Measurements from ENCODE around the gene UBE2I. TPM values are rescaled to one million over a fixed set of nuclear protein-coding genes. Genes with fewer than 3 reads are reported as not detected.

The UBE2I gene
- total RNA-seq, 4 donors from 2014 or later, result 55.4 to 110 (median 58.5) TPM

DNA sequence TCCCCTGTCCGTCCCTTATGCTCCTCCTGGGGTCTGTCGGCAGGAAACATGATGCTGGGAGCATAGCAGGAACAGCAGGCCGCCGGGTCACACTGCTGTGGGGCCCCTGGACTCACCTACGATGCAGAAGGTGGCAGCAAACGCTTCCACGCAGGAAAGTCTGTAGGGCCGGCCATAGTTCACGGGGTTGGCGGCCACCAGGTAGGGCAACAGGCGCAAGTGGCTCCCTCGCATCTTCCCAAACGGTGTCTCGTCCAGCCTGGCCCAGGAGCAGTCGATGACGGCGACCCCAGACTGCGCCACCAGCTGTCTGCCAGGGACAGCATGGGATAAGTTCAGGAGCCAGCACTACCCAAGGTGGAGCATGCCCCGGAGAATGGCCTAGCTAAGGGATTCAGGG is 41.3 kb downstream of the UBE2I start:
- WGBS, 2 donors (ENCODE audit: low coverage in 1 of 2), result 83% methylated on average over 19 of the region's 19 CpGs; no CpG with 5 or more reads in 1 of the 2 donors
- no peak for DNase-seq
- TF ChIP-seq EP300 (IDR thresholded peaks at IDR 0.05; ENCODE audit: low read depth) (no peak), POLR2AphosphoS5 (IDR thresholded peaks at IDR 0.05) (no peak), POLR2A (IDR thresholded peaks at IDR 0.05) (no peak)
- TF ChIP-seq, protein P1, sequence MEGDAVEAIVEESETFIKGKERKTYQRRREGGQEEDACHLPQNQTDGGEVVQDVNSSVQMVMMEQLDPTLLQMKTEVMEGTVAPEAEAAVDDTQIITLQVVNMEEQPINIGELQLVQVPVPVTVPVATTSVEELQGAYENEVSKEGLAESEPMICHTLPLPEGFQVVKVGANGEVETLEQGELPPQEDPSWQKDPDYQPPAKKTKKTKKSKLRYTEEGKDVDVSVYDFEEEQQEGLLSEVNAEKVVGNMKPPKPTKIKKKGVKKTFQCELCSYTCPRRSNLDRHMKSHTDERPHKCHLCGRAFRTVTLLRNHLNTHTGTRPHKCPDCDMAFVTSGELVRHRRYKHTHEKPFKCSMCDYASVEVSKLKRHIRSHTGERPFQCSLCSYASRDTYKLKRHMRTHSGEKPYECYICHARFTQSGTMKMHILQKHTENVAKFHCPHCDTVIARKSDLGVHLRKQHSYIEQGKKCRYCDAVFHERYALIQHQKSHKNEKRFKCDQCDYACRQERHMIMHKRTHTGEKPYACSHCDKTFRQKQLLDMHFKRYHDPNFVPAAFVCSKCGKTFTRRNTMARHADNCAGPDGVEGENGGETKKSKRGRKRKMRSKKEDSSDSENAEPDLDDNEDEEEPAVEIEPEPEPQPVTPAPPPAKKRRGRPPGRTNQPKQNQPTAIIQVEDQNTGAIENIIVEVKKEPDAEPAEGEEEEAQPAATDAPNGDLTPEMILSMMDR (IDR thresholded peaks at IDR 0.05), result no peak
- Histone ChIP-seq H3K4me1 (peaks cover 12 to 29% (median 27%) of the 10 kb centered on the region in 4 donors), H3K27me3 (no peaks in the 10 kb centered on the region), H3K36me3 (no peaks in the 10 kb centered on the region), H3K27ac (no peak overlapping the region), H3K4me3 (peak overlapping the region in 3 of 4 donors; percentile 85 to 100 (median 99)), H3K9me3 (no peaks in the 10 kb centered on the region)
- intact Hi-C loops (cut with DNase I; ENCODE audit: low total_unique reads), result no loop called here
- in situ Hi-C loops (cut with MboI; ENCODE audit: low pct_ligation_motif_present in 1 of 4, low pct_unique_long_range_greater_than_20kb in 1 of 4, low sequenced_read_pairs in 3 of 4), result no loop called here

- no peak for DNase-seq
- Histone ChIP-seq H3K4me3 (peak overlapping the region; percentile 85 to 100 (median 98)), H3K27ac (peak overlapping the region; percentile 80 to 89 (median 84)), H3K4me1 (peaks cover 12 to 29% (median 27%) of the 10 kb centered on the region in 4 donors), H3K36me3 (no peaks in the 10 kb centered on the region), H3K27me3 (no peaks in the 10 kb centered on the region), H3K9me3 (no peaks in the 10 kb centered on the region)
- TF ChIP-seq, protein P1 (IDR thresholded peaks at IDR 0.05), result no peak
- TF ChIP-seq POLR2A (IDR thresholded peaks at IDR 0.05) (no peak), POLR2AphosphoS5 (IDR thresholded peaks at IDR 0.05) (no peak), EP300 (IDR thresholded peaks at IDR 0.05; ENCODE audit: low read depth) (no peak)
- WGBS, 2 donors (ENCODE audit: low coverage in 1 of 2), result 1% methylated on average over 21 of the region's 35 CpGs; no CpG with 5 or more reads in 1 of the 2 donors
- intact Hi-C loops (cut with DNase I; ENCODE audit: low total_unique reads), result no loop called here
- in situ Hi-C loops (cut with MboI; ENCODE audit: low pct_ligation_motif_present in 1 of 4, low pct_unique_long_range_greater_than_20kb in 1 of 4, low sequenced_read_pairs in 3 of 4), result no loop called here
These were observed 41.8 kb downstream of the UBE2I start for GRCh38 chr16:1351215-1351581.

DNA sequence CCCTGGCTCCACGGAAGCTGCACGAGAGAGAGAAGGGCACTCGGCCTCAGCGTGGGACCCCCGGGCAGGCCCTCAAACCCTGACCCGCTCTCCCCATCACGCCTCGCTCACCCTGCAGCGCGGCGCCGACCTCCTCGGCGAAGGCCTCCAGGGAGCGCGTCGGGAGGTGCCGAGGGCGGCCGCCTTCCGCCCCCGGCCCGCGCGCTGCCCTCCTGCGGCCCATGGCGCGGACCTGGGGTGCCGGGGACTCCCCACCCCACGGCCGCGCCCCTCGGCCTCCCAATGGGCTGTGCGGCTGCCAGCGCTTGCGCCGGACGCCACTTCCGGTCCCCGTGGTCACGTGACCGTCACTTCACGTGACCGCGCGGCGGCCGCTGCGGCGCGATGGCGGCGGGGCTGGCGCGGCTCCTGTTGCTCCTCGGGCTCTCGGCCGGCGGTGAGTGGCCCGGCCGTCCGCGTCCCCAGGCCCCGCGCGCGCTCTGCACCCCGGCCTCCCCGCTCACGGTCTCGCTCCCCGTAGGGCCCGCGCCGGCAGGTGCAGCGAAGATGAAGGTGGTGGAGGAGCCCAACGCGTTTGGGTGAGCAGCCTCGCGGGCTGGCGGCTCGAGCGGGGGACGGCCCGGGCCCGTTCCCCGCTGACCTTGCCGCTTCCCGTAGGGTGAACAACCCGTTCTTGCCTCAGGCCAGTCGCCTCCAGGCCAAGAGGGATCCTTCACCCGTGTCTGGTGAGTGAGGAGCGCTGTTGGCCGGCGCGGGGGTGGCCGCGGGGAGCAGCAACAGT is 42.3 kb downstream of the UBE2I start, which contains the start of the genes GNPTG and TSR3:
Gene GNPTG, plus strand, starts transcription at position 350 of the 781 bp plus-strand sequence. Its CDS starts 35 bp downstream, at position 385.
Gene TSR3, minus strand, starts transcription at position 297 of the 781 bp plus-strand sequence. Its CDS starts 74 bp downstream, at position 223.
- intact Hi-C loops (cut with DNase I; ENCODE audit: low total_unique reads), result no loop called here
- in situ Hi-C loops (cut with MboI; ENCODE audit: low pct_ligation_motif_present in 1 of 4, low pct_unique_long_range_greater_than_20kb in 1 of 4, low sequenced_read_pairs in 3 of 4), result no loop called here
- 1% methylated on average over 69 of the region's 98 CpGs; no CpG with 5 or more reads in 1 of the 2 donors for WGBS, 2 donors (ENCODE audit: low coverage in 1 of 2)

More for the DNA sequence above, 42.3 kb downstream of the UBE2I start, which contains the start of the genes GNPTG and TSR3:
- Histone ChIP-seq H3K27me3 (no peaks in the 10 kb centered on the region), H3K4me1 (peaks cover 12 to 29% (median 27%) of the 10 kb centered on the region in 4 donors), H3K9me3 (no peaks in the 10 kb centered on the region), H3K4me3 (peak within 1 kb of the TSS; percentile 85 to 100 (median 98)), H3K36me3 (no peaks in the 10 kb centered on the region), H3K27ac (peak within 1 kb of the TSS; percentile 80 to 89 (median 84))
- TF ChIP-seq, protein P1 (IDR thresholded peaks at IDR 0.05), result no peak
- peak; percentile 89 to 94 (median 93) for TF ChIP-seq POLR2AphosphoS5 (IDR thresholded peaks at IDR 0.05)
- TF ChIP-seq EP300 (IDR thresholded peaks at IDR 0.05; ENCODE audit: low read depth), result no peak
- peak; percentile 37 for TF ChIP-seq POLR2A (IDR thresholded peaks at IDR 0.05)
- DNase-seq, result peak; percentile 88

All from transverse colon (tissue), 4 donors.